GM06990 (cell line): ENCODE results near the gene WDFY3.

Experiments used
- DNase-seq: peaks from one replicate; pipeline ENCODE4 v3.0.0-alpha.2; 2011; ENCODE audit not compliant: insufficient read length; ENCODE audit errors: extremely low read depth
- H3K27me3 ChIP-seq: replicated peaks from 2 replicates; pipeline ENCODE4 v1.6.0; 2011; ENCODE audit warnings: low read length; ENCODE audit not compliant: control insufficient read depth, insufficient read depth
- H3K36me3 ChIP-seq: 2 replicates; pipeline ENCODE4 v1.5.1; 2011; ENCODE audit warnings: low read length; ENCODE audit not compliant: control insufficient read depth, insufficient read depth
- H3K4me3 ChIP-seq: replicated peaks from 2 replicates; pipeline ENCODE4 v1.5.1; 2011; ENCODE audit warnings: low read depth, mild to moderate bottlenecking, control low read depth, low read length
- CTCF ChIP-seq: IDR thresholded peaks from 2 replicates; pipeline ENCODE4 v1.5.1; 2011; ENCODE audit warnings: low read length, control low read depth, mild to moderate bottlenecking, inconsistent platforms; ENCODE audit not compliant: insufficient read depth, poor library complexity, severe bottlenecking

WDFY3 gene

GRCh38 chr4:84877051-84877833, 89.2 kb downstream of the WDFY3 start:
- no peak for TF ChIP-seq CTCF
- Histone ChIP-seq H3K27me3 (no peaks in the 10 kb centered on the region), H3K36me3 (no peaks in the 10 kb centered on the region), H3K4me3 (no peak overlapping the region)
- DNase-seq, result no peak

- H3K27me3 ChIP-seq, result no peaks in the 10 kb centered on the region
- DNase-seq, result no peak
- H3K4me3 ChIP-seq, result no peak overlapping the region
- TF ChIP-seq CTCF, result no peak
- H3K36me3 ChIP-seq, result no peaks in the 10 kb centered on the region
These were observed 90.7 kb downstream of the WDFY3 start for GRCh38 chr4:84875636-84876371.

- no peak for DNase-seq
- H3K4me3 ChIP-seq, result no peak overlapping the region
- H3K27me3 ChIP-seq, result no peaks in the 10 kb centered on the region
- H3K36me3 ChIP-seq, result no peaks in the 10 kb centered on the region
- TF ChIP-seq CTCF, result no peak
These were observed 91.9 kb downstream of the WDFY3 start for GRCh38 chr4:84874619-84875018.

GRCh38 chr4:84870398-84871163, 95.9 kb downstream of the WDFY3 start:
- no peaks in the 10 kb centered on the region for H3K36me3 ChIP-seq
- H3K4me3 ChIP-seq, result no peak overlapping the region
- no peak for TF ChIP-seq CTCF
- H3K27me3 ChIP-seq, result no peaks in the 10 kb centered on the region
- DNase-seq, result no peak

- no peaks in the 10 kb centered on the region for H3K36me3 ChIP-seq
- no peak for TF ChIP-seq CTCF
- DNase-seq, result no peak
These were observed 100.2 kb downstream of the WDFY3 start for GRCh38 chr4:84866295-84866694.

More at GRCh38 chr4:84866295-84866694, 100.2 kb downstream of the WDFY3 start:
- no peak overlapping the region for H3K4me3 ChIP-seq
- H3K27me3 ChIP-seq, result no peaks in the 10 kb centered on the region
